Mucosa of rectum (tissue), 2 donors: ENCODE data around the gene STRIP1.

Source experiments
- H3K27ac ChIP-seq, 2 donors: one replicate each; pipeline ENCODE4 v1.7.0; 2013; ENCODE audit warnings: inconsistent platforms in 2 of 2, low read depth in 2 of 2, low read length in 2 of 2
- H3K27me3 ChIP-seq, 2 donors: one replicate each; pipeline ENCODE4 v1.7.0; 2013; ENCODE audit warnings: low read length in 2 of 2; ENCODE audit not compliant: control insufficient read depth in 2 of 2, insufficient read depth in 2 of 2
- H3K36me3 ChIP-seq, 2 donors: one replicate each; pipeline ENCODE4 v1.7.0; 2013; ENCODE audit warnings: low read length in 2 of 2; ENCODE audit not compliant: control insufficient read depth in 2 of 2, insufficient read depth in 2 of 2
- H3K4me1 ChIP-seq, 2 donors: one replicate each; pipeline ENCODE4 v1.7.0; 2013; ENCODE audit warnings: low read length in 2 of 2, mild to moderate bottlenecking in 1 of 2; ENCODE audit not compliant: control insufficient read depth in 2 of 2, insufficient read depth in 2 of 2
- H3K4me3 ChIP-seq, 2 donors: one replicate each; pipeline ENCODE4 v1.7.0; 2013; ENCODE audit warnings: low read length in 2 of 2
- H3K9ac ChIP-seq, 2 donors: one replicate each; pipeline ENCODE4 v1.7.0; 2013; ENCODE audit warnings: low read length in 2 of 2, low read depth in 1 of 2, mild to moderate bottlenecking in 1 of 2
- H3K9me3 ChIP-seq, 2 donors: one replicate each; pipeline ENCODE4 v1.7.0; 2013; ENCODE audit warnings: low read length in 2 of 2; ENCODE audit not compliant: control insufficient read depth in 2 of 2
- donor health status: healthy.
- donor health status: Normal muscosa, but diverticular disease.

STRIP1 gene

DNA sequence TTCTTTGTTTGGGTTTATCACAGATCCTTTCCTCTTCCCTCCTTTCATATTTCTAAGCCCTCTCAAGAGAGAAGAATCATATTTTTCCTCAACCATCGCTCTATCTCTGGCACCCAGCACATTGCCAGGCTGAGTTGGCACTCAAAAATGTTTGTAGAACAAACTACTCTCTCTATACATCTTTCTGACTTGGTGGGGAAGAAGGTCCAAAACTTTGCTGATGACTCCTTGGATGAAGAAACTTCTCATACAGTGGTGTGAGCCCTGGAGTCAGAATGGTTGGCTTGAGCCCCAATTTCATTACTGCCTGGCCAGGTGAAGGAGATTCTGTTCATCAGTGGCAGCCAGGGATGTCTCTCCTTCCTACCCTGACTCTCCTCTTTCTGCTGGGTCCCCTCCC lies 24.2 kb downstream of the STRIP1 start:
- peaks cover 31 to 38% of the 10 kb centered on the region in 2 donors for H3K36me3 ChIP-seq
- H3K4me1 ChIP-seq, result peaks cover 13 to 24% of the 10 kb centered on the region in 2 donors
- no peak overlapping the region for H3K4me3 ChIP-seq
- H3K9ac ChIP-seq, result no peak overlapping the region
- no peak overlapping the region for H3K27ac ChIP-seq
- H3K9me3 ChIP-seq, result no peaks in the 10 kb centered on the region
- no peaks in the 10 kb centered on the region for H3K27me3 ChIP-seq

GRCh38 chr1:110059133-110059863 lies 24.9 kb downstream of the STRIP1 start:
- H3K9ac ChIP-seq, result no peak overlapping the region
- peaks cover 24 to 31% of the 10 kb centered on the region in 2 donors for H3K36me3 ChIP-seq
- no peak overlapping the region for H3K4me3 ChIP-seq
- H3K4me1 ChIP-seq, result peaks cover 13 to 24% of the 10 kb centered on the region in 2 donors
- H3K27ac ChIP-seq, result no peak overlapping the region
- H3K27me3 ChIP-seq, result no peaks in the 10 kb centered on the region
- H3K9me3 ChIP-seq, result no peaks in the 10 kb centered on the region

DNA sequence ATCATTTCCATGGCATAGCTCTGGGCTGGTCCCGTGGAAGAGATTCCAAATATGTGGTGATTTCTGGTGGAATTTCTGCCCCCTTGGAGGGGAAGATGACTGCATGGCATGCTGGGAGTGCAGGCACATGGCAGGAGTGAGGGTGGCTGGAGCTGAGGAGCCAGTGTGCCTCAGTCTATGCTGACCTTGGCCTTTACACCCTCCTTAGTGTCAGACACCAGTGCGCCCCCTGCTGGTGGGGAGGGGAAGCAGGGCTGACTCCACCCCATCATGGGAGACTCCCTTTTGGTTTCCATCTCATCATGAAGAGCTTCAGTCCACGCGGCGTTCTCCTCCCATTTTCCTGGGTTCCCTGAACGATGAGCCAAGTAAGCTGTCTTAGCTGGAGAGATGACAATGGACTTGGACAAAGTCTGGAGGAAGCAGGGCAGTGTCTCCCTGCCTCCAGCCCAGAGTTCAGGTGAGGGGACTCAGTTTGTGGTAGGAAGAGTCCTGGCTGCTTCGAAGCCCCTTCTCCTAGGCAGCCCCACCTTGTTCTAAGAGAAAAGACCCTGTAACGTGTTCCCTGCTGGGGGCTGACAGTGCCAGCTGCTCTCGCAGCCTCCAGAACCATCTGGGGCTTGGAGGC lies 25.7 kb downstream of the STRIP1 start:
- Histone ChIP-seq H3K9ac (no peak overlapping the region), H3K4me1 (peaks cover 11 to 22% of the 10 kb centered on the region in 2 donors), H3K9me3 (no peaks in the 10 kb centered on the region), H3K36me3 (peaks cover 17 to 23% of the 10 kb centered on the region in 2 donors), H3K4me3 (no peak overlapping the region), H3K27ac (no peak overlapping the region), H3K27me3 (no peaks in the 10 kb centered on the region)

GRCh38 chr1:110060662-110061060 lies 26.2 kb downstream of the STRIP1 start:
- Histone ChIP-seq H3K36me3 (peaks cover 15 to 19% of the 10 kb centered on the region in 2 donors), H3K27me3 (no peaks in the 10 kb centered on the region)

GRCh38 chr1:110061341-110061740 lies 26.9 kb downstream of the STRIP1 start:
- Histone ChIP-seq H3K4me1 (peaks cover 8 to 14% of the 10 kb centered on the region in 2 donors), H3K27ac (no peak overlapping the region)

More at GRCh38 chr1:110060662-110061060, 26.2 kb downstream of the STRIP1 start:
- Histone ChIP-seq H3K9ac (no peak overlapping the region), H3K4me3 (no peak overlapping the region), H3K9me3 (no peaks in the 10 kb centered on the region), H3K27ac (no peak overlapping the region), H3K4me1 (peaks cover 11 to 17% of the 10 kb centered on the region in 2 donors)

DNA sequence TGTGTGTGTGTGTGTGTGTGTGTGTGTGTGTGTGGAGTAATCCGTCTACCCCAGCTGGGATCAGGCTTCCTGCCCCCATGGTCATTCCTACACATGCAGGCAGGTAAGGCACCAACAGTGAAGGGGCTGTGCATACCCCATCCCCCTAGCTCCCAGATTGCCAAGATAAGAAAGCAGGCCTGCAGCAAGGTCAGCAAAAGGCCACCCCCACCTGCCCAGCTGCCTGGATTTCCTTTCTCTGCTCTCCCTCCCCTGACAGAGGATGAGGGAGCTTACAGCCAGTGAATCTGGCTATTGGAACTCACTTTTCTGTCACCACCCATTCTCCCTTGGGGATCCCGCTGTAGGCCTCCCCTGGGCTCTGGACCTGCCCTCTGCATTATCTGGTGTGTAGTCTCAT lies 28.2 kb downstream of the STRIP1 start:
- Histone ChIP-seq H3K9ac (no peak overlapping the region), H3K4me1 (peaks cover 1 to 3% of the 10 kb centered on the region in 2 donors), H3K27ac (no peak overlapping the region), H3K27me3 (peaks cover 14 to 15% of the 10 kb centered on the region in 2 donors), H3K9me3 (no peaks in the 10 kb centered on the region), H3K4me3 (no peak overlapping the region), H3K36me3 (peaks cover 3 to 4% of the 10 kb centered on the region in 2 donors)

More at GRCh38 chr1:110061341-110061740, 26.9 kb downstream of the STRIP1 start:
- Histone ChIP-seq H3K27me3 (peaks cover 4% of the 10 kb centered on the region in 2 donors), H3K4me3 (no peak overlapping the region), H3K9ac (no peak overlapping the region), H3K9me3 (no peaks in the 10 kb centered on the region), H3K36me3 (peaks cover 11 to 13% of the 10 kb centered on the region in 2 donors)

DNA sequence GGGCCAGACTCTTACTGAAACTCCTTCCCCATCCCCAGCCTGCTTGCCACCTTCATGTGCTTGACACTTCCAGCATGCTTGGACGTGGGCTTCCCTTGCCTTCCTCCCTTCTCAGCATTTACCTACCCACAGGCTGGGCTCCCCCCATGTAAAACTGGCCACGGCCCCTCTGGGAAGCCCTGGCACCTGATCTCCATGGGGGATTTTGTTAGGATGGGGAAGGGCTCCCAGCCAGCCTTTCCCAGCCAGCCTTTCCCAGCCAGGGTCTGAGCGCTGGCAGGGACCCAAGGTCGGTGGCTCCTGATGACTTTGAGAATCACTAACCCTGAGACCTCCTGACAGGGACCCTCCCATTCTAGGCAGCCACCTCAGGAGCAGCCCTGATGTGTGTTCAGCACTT lies 29.4 kb downstream of the STRIP1 start:
- H3K27ac ChIP-seq, result no peak overlapping the region
- no peaks in the 10 kb centered on the region for H3K9me3 ChIP-seq
- peaks cover 25 to 26% of the 10 kb centered on the region in 2 donors for H3K27me3 ChIP-seq
- no peak overlapping the region for H3K4me3 ChIP-seq
- peaks cover 0 to 3% of the 10 kb centered on the region in 2 donors for H3K4me1 ChIP-seq
- no peak overlapping the region for H3K9ac ChIP-seq
- H3K36me3 ChIP-seq, result peaks cover 0 to 2% of the 10 kb centered on the region in 2 donors

DNA sequence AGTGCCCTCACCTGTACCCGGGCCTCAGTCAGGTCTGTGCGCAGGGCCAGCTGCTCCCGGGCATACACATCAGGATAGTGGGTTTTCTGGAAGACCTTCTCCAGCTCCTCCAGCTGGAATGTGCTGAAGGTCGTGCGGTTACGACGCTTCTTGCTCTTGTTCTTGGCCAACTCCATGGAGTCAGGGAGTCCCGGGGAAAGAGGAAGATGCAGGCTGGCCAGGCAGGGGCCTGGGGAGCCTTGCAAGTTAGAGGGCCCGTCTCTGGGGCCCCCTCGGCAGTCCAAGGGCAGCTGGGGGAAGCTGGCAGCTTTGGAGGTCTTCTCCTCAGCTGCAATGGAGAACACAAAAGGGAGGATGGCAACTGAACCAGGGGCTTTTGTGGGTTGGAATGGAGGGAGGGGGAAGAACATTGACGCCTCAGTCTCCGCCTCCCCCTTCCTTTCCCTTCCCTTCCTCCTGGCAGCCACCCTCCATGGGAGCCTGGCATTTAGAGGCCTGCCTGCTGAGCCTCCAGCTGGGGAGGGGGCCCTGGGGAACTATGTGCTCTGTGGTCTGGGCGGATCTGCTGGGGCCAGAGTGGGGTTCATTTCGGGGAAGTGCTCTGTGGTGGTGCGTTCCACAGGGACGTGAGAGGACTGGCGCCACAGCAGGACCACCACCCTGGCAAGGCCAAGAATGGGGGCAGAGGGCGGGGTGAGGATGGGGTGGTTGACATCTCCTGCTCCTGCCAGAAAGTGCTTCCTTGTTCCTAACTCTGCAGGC lies 30.3 kb downstream of the STRIP1 start:
- peaks cover 35 to 36% of the 10 kb centered on the region in 2 donors for H3K27me3 ChIP-seq
- H3K36me3 ChIP-seq, result peaks cover 0 to 2% of the 10 kb centered on the region in 2 donors
- H3K9ac ChIP-seq, result no peak overlapping the region
- H3K9me3 ChIP-seq, result no peaks in the 10 kb centered on the region
- H3K27ac ChIP-seq, result no peak overlapping the region
- no peak overlapping the region for H3K4me3 ChIP-seq
- H3K4me1 ChIP-seq, result peaks cover 3 to 6% of the 10 kb centered on the region in 2 donors

GRCh38 chr1:110065841-110066240 lies 31.4 kb downstream of the STRIP1 start:
- H3K36me3 ChIP-seq, result peaks cover 0 to 2% of the 10 kb centered on the region in 2 donors
- H3K27ac ChIP-seq, result no peak overlapping the region
- H3K9ac ChIP-seq, result no peak overlapping the region
- H3K4me1 ChIP-seq, result peaks cover 5 to 6% of the 10 kb centered on the region in 2 donors
- no peaks in the 10 kb centered on the region for H3K9me3 ChIP-seq
- peaks cover 42 to 43% of the 10 kb centered on the region in 2 donors for H3K27me3 ChIP-seq
- H3K4me3 ChIP-seq, result no peak overlapping the region

GRCh38 chr1:110067479-110067892 lies 33.1 kb downstream of the STRIP1 start:
- H3K27me3 ChIP-seq, result peaks cover 57 to 58% of the 10 kb centered on the region in 2 donors
- H3K36me3 ChIP-seq, result no peaks in the 10 kb centered on the region
- H3K4me3 ChIP-seq, result no peak overlapping the region
- H3K27ac ChIP-seq, result no peak overlapping the region
- no peak overlapping the region for H3K9ac ChIP-seq
- peaks cover 5 to 6% of the 10 kb centered on the region in 2 donors for H3K4me1 ChIP-seq
- no peaks in the 10 kb centered on the region for H3K9me3 ChIP-seq
